GM12865 (cell line): ENCODE data around the gene ACSM6.

Experiments used
- DNase-seq: peaks from one replicate; pipeline ENCODE4 v3.0.0; 2010; ENCODE audit warnings: low read depth
- H3K4me3 ChIP-seq: 2 replicates; pipeline ENCODE4 v1.5.1; 2011; ENCODE audit warnings: mild to moderate bottlenecking, low read depth, low read length, control low read depth
- CTCF ChIP-seq: IDR thresholded peaks from 2 replicates; pipeline ENCODE4 v1.5.1; 2011; ENCODE audit warnings: low read length, control low read depth, low read depth, inconsistent platforms; ENCODE audit not compliant: insufficient read depth; ENCODE audit errors: missing control alignments

Gene ACSM6

DNA sequence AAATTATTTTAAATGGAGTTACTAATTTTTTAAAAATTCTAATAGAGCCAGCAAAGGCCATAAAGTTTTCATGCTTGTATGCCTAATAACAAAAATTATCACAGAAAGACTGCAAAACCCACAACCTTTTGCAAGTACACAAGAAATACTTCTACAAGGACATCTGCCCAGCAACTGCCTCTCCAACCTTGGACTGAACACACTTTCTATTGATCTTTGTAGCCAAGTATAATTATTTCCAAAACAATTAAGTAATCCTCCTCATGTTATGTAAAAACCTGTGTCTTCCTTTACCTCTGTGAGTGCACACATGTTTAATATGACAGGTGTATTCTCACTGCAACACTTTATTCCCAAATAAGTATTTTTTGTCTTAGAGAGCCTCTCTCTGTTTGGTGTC lies 16.6 kb upstream of the ACSM6 start:
- no peak for TF ChIP-seq CTCF
- DNase-seq: no peak
- H3K4me3 ChIP-seq: no peak overlapping the region

- no peak overlapping the region for H3K4me3 ChIP-seq
- no peak for DNase-seq
- TF ChIP-seq CTCF: no peak
Measured at GRCh38 chr10:95178266-95178665, 15.8 kb upstream of the ACSM6 start.

- TF ChIP-seq CTCF: no peak
- no peak for DNase-seq
- no peak overlapping the region for H3K4me3 ChIP-seq
Measured at GRCh38 chr10:95178797-95179196, 15.2 kb upstream of the ACSM6 start.

DNA sequence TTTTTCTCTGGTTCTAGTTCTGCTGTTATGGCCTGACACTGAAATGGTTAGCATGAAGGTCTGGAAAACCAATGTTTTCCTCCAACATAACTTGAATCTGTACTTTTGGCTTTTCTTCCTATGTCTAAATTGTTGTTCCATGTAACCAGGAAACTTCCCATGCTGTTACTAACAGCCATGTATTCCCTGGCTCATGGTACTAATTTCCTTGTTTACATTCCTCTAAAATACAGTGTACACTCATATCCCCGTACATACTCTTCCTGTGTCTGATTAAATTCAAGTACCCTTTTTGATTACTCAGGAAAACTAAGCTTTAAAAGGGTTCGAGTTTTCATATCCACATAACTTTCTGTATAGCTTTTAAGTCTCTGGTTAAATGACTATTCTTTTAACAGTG lies 12.3 kb upstream of the ACSM6 start:
- H3K4me3 ChIP-seq: no peak overlapping the region
- no peak for DNase-seq
- TF ChIP-seq CTCF: no peak

- TF ChIP-seq CTCF: peak; percentile 96
- peak overlapping the region; percentile 76 for H3K4me3 ChIP-seq
- peak; percentile 93 for DNase-seq
Measured at GRCh38 chr10:95183271-95184230, 10.5 kb upstream of the ACSM6 start.

DNA sequence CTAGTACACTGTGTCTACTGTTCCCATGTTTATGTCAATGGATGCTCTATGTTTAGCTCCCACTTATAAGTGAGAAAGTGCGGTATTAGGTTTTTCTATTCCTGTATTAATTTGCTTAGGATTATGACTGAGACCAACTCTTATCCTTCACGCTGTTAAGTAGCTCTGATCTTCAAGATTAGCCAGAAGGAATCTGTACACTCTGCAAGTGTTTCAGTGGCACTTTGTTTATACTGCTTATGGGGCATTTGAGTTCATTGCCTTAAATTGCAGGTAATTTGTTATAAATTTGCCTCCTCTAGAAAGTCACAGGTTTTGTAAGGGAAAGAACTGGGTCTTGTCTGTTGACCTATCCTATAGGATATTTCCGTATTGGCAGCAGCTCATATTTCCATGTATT lies 6.4 kb upstream of the ACSM6 start:
- no peak overlapping the region for H3K4me3 ChIP-seq
- no peak for DNase-seq
- no peak for TF ChIP-seq CTCF

DNA sequence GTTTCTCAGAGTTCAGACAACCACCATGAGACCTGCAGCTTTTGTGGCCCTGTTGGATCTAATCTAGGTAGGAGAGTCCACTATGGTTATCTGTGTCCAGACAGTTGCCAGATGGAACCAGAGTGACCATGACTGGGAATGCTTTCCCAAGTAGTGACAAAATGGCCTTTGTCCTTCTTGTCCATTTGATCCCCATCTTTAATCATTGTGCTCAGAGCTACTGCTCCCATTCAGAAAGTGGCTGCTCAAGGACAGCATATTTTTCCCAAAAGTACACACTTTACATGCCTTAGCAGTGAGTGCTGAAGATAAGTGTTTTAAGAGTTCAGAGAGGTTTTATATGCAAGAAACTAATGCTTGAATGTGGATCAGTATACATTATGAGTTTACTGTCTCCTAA lies 5.4 kb upstream of the ACSM6 start:
- no peak for DNase-seq
- no peak overlapping the region for H3K4me3 ChIP-seq
- TF ChIP-seq CTCF: no peak
